ENCODE measurements around the gene FCER1A.

DNA sequence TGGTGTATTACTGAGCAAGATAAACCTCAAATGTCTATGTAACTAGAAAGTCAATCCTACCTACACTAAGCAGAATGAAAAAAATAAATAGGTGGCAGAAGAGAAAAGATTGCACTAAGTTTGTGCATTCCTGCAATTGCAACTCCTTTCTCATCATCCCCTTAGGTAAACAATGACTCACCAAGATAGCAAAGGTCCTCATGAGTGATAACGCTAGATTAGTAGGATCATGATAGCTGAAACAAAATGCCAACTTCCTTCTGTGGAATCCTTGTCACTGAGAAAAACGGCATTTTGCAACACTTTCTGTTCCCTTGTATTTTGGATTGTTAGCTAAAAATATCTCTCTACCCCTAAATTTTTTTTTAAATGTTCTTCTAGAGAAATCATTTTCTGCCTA is 20.0 kb upstream of the FCER1A start:
- TF ChIP-seq, protein P1, sequence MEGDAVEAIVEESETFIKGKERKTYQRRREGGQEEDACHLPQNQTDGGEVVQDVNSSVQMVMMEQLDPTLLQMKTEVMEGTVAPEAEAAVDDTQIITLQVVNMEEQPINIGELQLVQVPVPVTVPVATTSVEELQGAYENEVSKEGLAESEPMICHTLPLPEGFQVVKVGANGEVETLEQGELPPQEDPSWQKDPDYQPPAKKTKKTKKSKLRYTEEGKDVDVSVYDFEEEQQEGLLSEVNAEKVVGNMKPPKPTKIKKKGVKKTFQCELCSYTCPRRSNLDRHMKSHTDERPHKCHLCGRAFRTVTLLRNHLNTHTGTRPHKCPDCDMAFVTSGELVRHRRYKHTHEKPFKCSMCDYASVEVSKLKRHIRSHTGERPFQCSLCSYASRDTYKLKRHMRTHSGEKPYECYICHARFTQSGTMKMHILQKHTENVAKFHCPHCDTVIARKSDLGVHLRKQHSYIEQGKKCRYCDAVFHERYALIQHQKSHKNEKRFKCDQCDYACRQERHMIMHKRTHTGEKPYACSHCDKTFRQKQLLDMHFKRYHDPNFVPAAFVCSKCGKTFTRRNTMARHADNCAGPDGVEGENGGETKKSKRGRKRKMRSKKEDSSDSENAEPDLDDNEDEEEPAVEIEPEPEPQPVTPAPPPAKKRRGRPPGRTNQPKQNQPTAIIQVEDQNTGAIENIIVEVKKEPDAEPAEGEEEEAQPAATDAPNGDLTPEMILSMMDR (IDR thresholded peaks at IDR 0.05): no peak
- no peak for TF ChIP-seq POLR2AphosphoS5 (IDR thresholded peaks at IDR 0.05)
